ENCODE measurements around the gene UHMK1. TPM values are rescaled to one million over a fixed set of nuclear protein-coding genes. Genes with fewer than 3 reads are reported as not detected.
"Not testable (repeated sequence)": the region's sequence is repeated elsewhere in the genome, so short reads cannot be mapped to it uniquely, and the experiment has no call there.

The UHMK1 gene
- total RNA-seq, 2 donors from 2014 or later = 29.4 to 38.7 TPM

- Histone ChIP-seq H3K4me1 (ENCODE audit: control insufficient read depth in 1 of 2, low read depth in 2 of 2) (no peaks in the 10 kb centered on the region), H3K9me3 (peaks cover 14% of the 10 kb centered on the region), H3K36me3 (no peaks in the 10 kb centered on the region), H3K4me3 (no peak overlapping the region), H3K27ac (no peak overlapping the region), H3K27me3 (replicated peaks; ENCODE audit: insufficient read depth) (no peaks in the 10 kb centered on the region)
- ATAC-seq (ENCODE audit: insufficient number of reproducible peaks, low FRiP score, low read depth) (no peak), DNase-seq (ENCODE audit: low spot score) (no peak)
- TF ChIP-seq CTCF (IDR thresholded peaks at IDR 0.05) = no peak
These were observed 21.0 kb upstream of the UHMK1 start for GRCh38 chr1:162476620-162477019.

- Histone ChIP-seq H3K9me3 (peaks cover 5% of the 10 kb centered on the region), H3K4me3 (no peak overlapping the region), H3K27me3 (replicated peaks; ENCODE audit: insufficient read depth) (no peaks in the 10 kb centered on the region), H3K27ac (no peak overlapping the region), H3K36me3 (no peaks in the 10 kb centered on the region), H3K4me1 (ENCODE audit: control insufficient read depth in 1 of 2, low read depth in 2 of 2) (no peaks in the 10 kb centered on the region)
- ATAC-seq (ENCODE audit: insufficient number of reproducible peaks, low FRiP score, low read depth) (no peak), DNase-seq (ENCODE audit: low spot score) (no peak)
- no peak for TF ChIP-seq CTCF (IDR thresholded peaks at IDR 0.05)
These were observed 12.4 kb upstream of the UHMK1 start for GRCh38 chr1:162485236-162485635.

- DNase-seq (ENCODE audit: low spot score) = no peak
- H3K9me3 ChIP-seq = no peaks in the 10 kb centered on the region
- H3K4me3 ChIP-seq = no peak overlapping the region
- H3K27me3 ChIP-seq (replicated peaks; ENCODE audit: insufficient read depth) = no peaks in the 10 kb centered on the region
- H3K4me1 ChIP-seq (ENCODE audit: control insufficient read depth in 1 of 2, low read depth in 2 of 2) = no peaks in the 10 kb centered on the region
- TF ChIP-seq CTCF (IDR thresholded peaks at IDR 0.05) = no peak
- no peaks in the 10 kb centered on the region for H3K36me3 ChIP-seq
- H3K27ac ChIP-seq = no peak overlapping the region
- ATAC-seq (ENCODE audit: insufficient number of reproducible peaks, low FRiP score, low read depth) = no peak
These were observed 10.4 kb upstream of the UHMK1 start for GRCh38 chr1:162487241-162487640.

GRCh38 chr1:162488219-162488618, 9.4 kb upstream of the UHMK1 start:
- Histone ChIP-seq H3K4me3 (no peak overlapping the region), H3K4me1 (ENCODE audit: control insufficient read depth in 1 of 2, low read depth in 2 of 2) (no peaks in the 10 kb centered on the region), H3K9me3 (no peaks in the 10 kb centered on the region), H3K27ac (no peak overlapping the region), H3K27me3 (replicated peaks; ENCODE audit: insufficient read depth) (no peaks in the 10 kb centered on the region), H3K36me3 (no peaks in the 10 kb centered on the region)
- TF ChIP-seq CTCF (IDR thresholded peaks at IDR 0.05) = no peak
- ATAC-seq (ENCODE audit: insufficient number of reproducible peaks, low FRiP score, low read depth) = no peak
- no peak for DNase-seq (ENCODE audit: low spot score)

- not testable (repeated sequence) for H3K9me3 ChIP-seq; ATAC-seq (ENCODE audit: insufficient number of reproducible peaks, low FRiP score, low read depth); H3K36me3 ChIP-seq; DNase-seq (ENCODE audit: low spot score); H3K27ac ChIP-seq; H3K27me3 ChIP-seq (replicated peaks; ENCODE audit: insufficient read depth); H3K4me3 ChIP-seq
- peaks cover 15 to 32% of the 10 kb centered on the region in 2 donors for H3K4me1 ChIP-seq (ENCODE audit: control insufficient read depth in 1 of 2, low read depth in 2 of 2)
These were observed 1.9 kb upstream of the UHMK1 start for GRCh38 chr1:162495531-162496233.
